Fibroblast of skin of right biceps (primary cell): ENCODE results near the gene CX3CR1.

Experiments
- DNase-seq: peaks from one replicate; pipeline ENCODE4 v3.0.0-alpha.2; 2013

CX3CR1 gene

GRCh38 chr3:39219702-39220101 is 60.1 kb downstream of the CX3CR1 start:
- no peak for DNase-seq

DNA sequence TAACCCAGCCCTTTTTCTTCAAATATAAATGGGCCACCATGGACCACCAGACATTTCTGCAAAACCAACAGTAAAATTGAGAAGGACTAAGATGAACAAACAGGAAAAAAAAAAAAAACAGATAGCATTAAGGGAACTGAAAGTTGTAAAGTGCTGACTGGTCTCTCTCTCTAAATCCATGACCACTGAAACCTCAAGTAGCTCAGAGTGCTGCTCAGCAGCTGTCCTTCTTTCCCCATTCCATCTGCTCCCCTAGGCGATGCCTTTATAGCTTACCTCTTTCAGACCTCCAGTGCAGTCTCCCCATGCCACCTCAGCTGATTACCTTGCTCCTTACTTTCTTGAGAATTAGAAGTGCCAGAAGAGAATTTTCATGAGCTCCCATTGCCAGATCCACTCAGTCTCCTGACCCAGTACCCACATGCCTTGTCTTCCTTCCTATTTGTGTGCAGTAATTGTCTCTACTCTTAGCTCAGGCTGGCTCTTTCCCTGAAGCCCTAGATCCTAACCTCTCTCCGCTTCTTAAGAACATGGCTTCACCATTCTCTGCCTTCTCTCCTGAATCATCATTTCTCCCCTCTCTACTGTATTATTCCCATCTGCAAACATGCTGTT is 63.6 kb downstream of the CX3CR1 start:
- no peak for DNase-seq

DNA sequence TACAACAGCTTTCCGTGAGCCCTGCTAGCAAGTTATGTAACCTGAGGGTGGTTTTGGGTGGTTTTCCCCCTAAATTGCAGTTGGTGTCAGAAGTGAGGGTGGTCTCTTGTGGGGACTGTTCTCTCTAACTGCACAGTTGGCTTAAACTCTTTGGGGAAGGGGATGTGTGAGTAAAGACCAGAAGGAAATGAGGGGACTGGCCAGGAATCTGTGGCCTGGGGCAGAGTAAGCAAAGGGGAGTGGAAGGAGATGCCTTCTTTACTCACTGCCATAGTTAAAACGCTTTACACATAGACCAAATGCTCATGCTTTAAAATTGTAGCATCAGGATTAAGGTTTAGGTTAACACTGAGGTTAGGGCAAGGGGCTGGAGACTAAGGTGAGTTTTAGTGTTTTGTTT is 66.2 kb downstream of the CX3CR1 start:
- DNase-seq, result no peak
